B cell (primary cell): ENCODE measurements around the gene IMPA2. TPM values are rescaled to one million over a fixed set of nuclear protein-coding genes. Genes with fewer than 3 reads are reported as not detected.

Source experiments
- ATAC-seq: fragments of 200-7000 bp; cut with Tn5 transposase; one replicate; pipeline ENCODE4 v1.10.0; 2021; ENCODE audit warnings: low read depth, mild to moderate bottlenecking, moderate number of reproducible peaks, moderate library complexity
- CTCF ChIA-PET: fragments of 350-600 bp; sonication (Branson Sonifier 250); formaldehyde crosslinking; loops from one replicate; lab custom pipeline; 2021; ENCODE audit warnings: antibody characterized with exemption, inconsistent platforms; lab: Charles Lee
- POLR2A ChIA-PET: fragments of 350-600 bp; sonication (Branson Sonifier 250); formaldehyde crosslinking; loops from one replicate; lab custom pipeline; 2021; ENCODE audit warnings: antibody characterized with exemption; lab: Charles Lee
- DNase-seq: peaks from one replicate; pipeline ENCODE4 v3.0.0; 2013
- H2AFZ ChIP-seq: 2 replicates; pipeline ENCODE4 v1.6.1; 2012; ENCODE audit warnings: mild to moderate bottlenecking, low read depth, low read length; ENCODE audit not compliant: insufficient read depth, poor library complexity, severe bottlenecking
- H3K27ac ChIP-seq, 2 donors: 1 replicate in 1 of 2; 2 replicates in 1 of 2; pipeline ENCODE4 v1.5.1; 2012 to 2013; ENCODE audit warnings: low read length in 2 of 2, mild to moderate bottlenecking in 2 of 2, moderate library complexity in 1 of 2
- H3K27me3 ChIP-seq, 4 experiments: fragments of 200-600 bp in 1 of 4; sonication (generic) in 1 of 4; replicated peaks in 1 of 4; 1 replicate in 2 of 4; 2 replicates in 2 of 4; pipeline versions ENCODE4 v1.6.1 to v1.7.0; 2013 to 2016; ENCODE audit warnings: low read length in 3 of 4, mild to moderate bottlenecking in 2 of 4, mixed read lengths in 1 of 4, moderate library complexity in 1 of 4; ENCODE audit not compliant: insufficient read depth in 4 of 4, control insufficient read depth in 3 of 4; ENCODE audit errors: control extremely low read depth in 1 of 4
- H3K36me3 ChIP-seq, 2 experiments: replicated peaks in 1 of 2; 1 replicate in 1 of 2; 2 replicates in 1 of 2; pipeline versions ENCODE4 v1.6.1 to v1.7.1; 2013; ENCODE audit warnings: low read length in 1 of 2; ENCODE audit not compliant: insufficient read depth in 2 of 2, control insufficient read depth in 1 of 2; ENCODE audit errors: control extremely low read depth in 1 of 2, extremely low read depth in 1 of 2
- H3K4me1 ChIP-seq, 2 donors: fragments of 200-600 bp in 1 of 2; sonication (generic) in 1 of 2; 1 replicate in 1 of 2; 2 replicates in 1 of 2; pipeline versions ENCODE4 v1.5.1 to v1.6.1; 2013 to 2017; ENCODE audit warnings: low read length in 2 of 2; ENCODE audit not compliant: control insufficient read depth in 2 of 2, insufficient read depth in 2 of 2
- H3K4me2 ChIP-seq: replicated peaks from 2 replicates; pipeline ENCODE3; 2012; ENCODE audit warnings: mild to moderate bottlenecking, low read depth, low read length; ENCODE audit not compliant: poor library complexity, severe bottlenecking
- H3K4me3 ChIP-seq, 5 experiments: fragments of 200-600 bp in 1 of 5; sonication (generic) in 1 of 5; 1 replicate in 3 of 5; 2 replicates in 2 of 5; pipeline versions ENCODE4 v1.5.1 to v1.7.0; 2011 to 2016; ENCODE audit warnings: low read length in 4 of 5, mild to moderate bottlenecking in 4 of 5, low read depth in 2 of 5, control low read depth in 1 of 5, moderate library complexity in 1 of 5; ENCODE audit not compliant: insufficient read depth in 1 of 5; ENCODE audit errors: control extremely low read depth in 1 of 5, extremely low read depth in 1 of 5
- H3K79me2 ChIP-seq: fragments of 200-600 bp; sonication (generic); one replicate; pipeline ENCODE4 v1.6.0; 2016; ENCODE audit warnings: low read length; ENCODE audit not compliant: control insufficient read depth, insufficient read depth
- H3K9ac ChIP-seq: fragments of 200-600 bp; sonication (generic); 2 replicates; pipeline ENCODE4 v1.6.1; 2017; ENCODE audit warnings: mild to moderate bottlenecking, low read length, moderate library complexity
- H3K9me3 ChIP-seq, 3 donors: one replicate each; pipeline versions ENCODE4 v1.6.1 to v1.7.1; 2013; ENCODE audit warnings: low read length in 2 of 3; ENCODE audit not compliant: control insufficient read depth in 2 of 3, insufficient read depth in 1 of 3; ENCODE audit errors: control extremely low read depth in 1 of 3
- H4K20me1 ChIP-seq: 2 replicates; pipeline ENCODE4 v1.6.0; 2012; ENCODE audit warnings: mild to moderate bottlenecking, low read length; ENCODE audit not compliant: insufficient read depth, control insufficient read depth, poor library complexity, severe bottlenecking
- H3K27ac Mint-ChIP-seq: one replicate; pipeline ENCODE4 v1.8.0; 2021; ENCODE audit warnings: mixed read lengths
- H3K27me3 Mint-ChIP-seq: one replicate; pipeline ENCODE4 v1.8.0; 2021; ENCODE audit warnings: mixed read lengths
- H3K4me1 Mint-ChIP-seq: one replicate; pipeline ENCODE4 v1.8.0; 2021; ENCODE audit warnings: mixed read lengths
- H3K4me3 Mint-ChIP-seq: one replicate; pipeline ENCODE4 v1.8.0; 2021; ENCODE audit warnings: mixed read lengths
- H3K9me3 Mint-ChIP-seq: one replicate; pipeline ENCODE4 v1.8.0; 2022; ENCODE audit warnings: mixed read lengths; ENCODE audit not compliant: insufficient read depth
- EZH2 ChIP-seq: IDR thresholded peaks from 2 replicates; pipeline ENCODE4 v1.6.1; 2012; ENCODE audit warnings: borderline replicate concordance, low read depth, mild to moderate bottlenecking, moderate library complexity, low read length; ENCODE audit not compliant: insufficient read depth, poor library complexity, severe bottlenecking
- WGBS: methylation state at CpG from one replicate; pipeline ENCODE4 v1.1.5; 2013; ENCODE audit warnings: missing lambda C conversion rate; ENCODE audit not compliant: insufficient coverage; 5-methylcytosine and 5-hydroxymethylcytosine counted together
- intact Hi-C: fragments of 100-400 bp; cut with micrococcal nuclease; formaldehyde crosslinking; loops from one replicate; pipeline ENCODE4 v1.10.0; 2022
- polyA plus RNA-seq: library from polyadenylated mRNA; depleted of rRNA; stranded (reverse); fragments of >200 nt; gene quantifications from 2 replicates; pipeline ENCODE4 v1.2.3, GENCODE V29; 2012
- total RNA-seq, 2 donors: library from RNA; stranded (reverse); fragments of 120-200 nt in 1 of 2; gene quantifications; 1 replicate in 1 of 2; 2 replicates in 1 of 2; pipeline versions ENCODE4 v1.2.3 to v1.2.4, GENCODE V29; 2013 to 2022
- TF ChIP-seq, protein P1 (sequence below): fragments of 200-600 bp; IDR thresholded peaks from one replicate; pipeline ENCODE4 v1.8.0; 2022; ENCODE audit warnings: antibody characterized with exemption, mild to moderate bottlenecking

Gene IMPA2
- total and polyA plus RNA-seq, 2 donors (not counting 1 experiment from before 2014, with no cell fraction given): 8.0 to 11.7 TPM

DNA sequence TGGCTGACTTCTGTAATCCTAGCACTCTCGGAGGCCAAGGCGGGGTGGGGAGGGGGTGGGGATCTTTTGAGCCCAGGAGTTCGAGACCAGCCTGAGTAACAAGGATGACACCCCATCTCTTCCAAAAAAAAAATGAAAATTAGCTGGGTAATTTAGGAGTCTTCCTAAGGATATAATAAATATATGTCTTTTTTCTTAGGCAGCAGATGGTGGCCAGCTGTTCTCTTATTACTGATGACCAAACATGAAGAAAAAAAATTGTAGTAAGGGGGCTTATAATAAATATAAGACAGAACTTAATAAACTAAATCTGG, 4.2 kb upstream of the IMPA2 start:
- H3K27me3 ChIP-seq: no peaks in the 10 kb centered on the region
- no peaks in the 10 kb centered on the region for H3K9me3 Mint-ChIP-seq
- no peak overlapping the region for H3K9ac ChIP-seq
- H3K4me1 ChIP-seq: peaks cover 5 to 12% of the 10 kb centered on the region in 2 donors
- peaks cover 10% of the 10 kb centered on the region for H3K4me1 Mint-ChIP-seq
- no peak overlapping the region for H3K4me3 ChIP-seq
- no CpG with 5 or more reads among the region's 3 CpGs for WGBS
- no peaks in the 10 kb centered on the region for H3K27me3 Mint-ChIP-seq
- no peaks in the 10 kb centered on the region for H3K36me3 ChIP-seq
- H3K79me2 ChIP-seq: no peaks in the 10 kb centered on the region
- H4K20me1 ChIP-seq: no peaks in the 10 kb centered on the region
- DNase-seq: no peak
- intact Hi-C loops: no loop called here
- no peak for TF ChIP-seq EZH2
- TF ChIP-seq, protein P1, sequence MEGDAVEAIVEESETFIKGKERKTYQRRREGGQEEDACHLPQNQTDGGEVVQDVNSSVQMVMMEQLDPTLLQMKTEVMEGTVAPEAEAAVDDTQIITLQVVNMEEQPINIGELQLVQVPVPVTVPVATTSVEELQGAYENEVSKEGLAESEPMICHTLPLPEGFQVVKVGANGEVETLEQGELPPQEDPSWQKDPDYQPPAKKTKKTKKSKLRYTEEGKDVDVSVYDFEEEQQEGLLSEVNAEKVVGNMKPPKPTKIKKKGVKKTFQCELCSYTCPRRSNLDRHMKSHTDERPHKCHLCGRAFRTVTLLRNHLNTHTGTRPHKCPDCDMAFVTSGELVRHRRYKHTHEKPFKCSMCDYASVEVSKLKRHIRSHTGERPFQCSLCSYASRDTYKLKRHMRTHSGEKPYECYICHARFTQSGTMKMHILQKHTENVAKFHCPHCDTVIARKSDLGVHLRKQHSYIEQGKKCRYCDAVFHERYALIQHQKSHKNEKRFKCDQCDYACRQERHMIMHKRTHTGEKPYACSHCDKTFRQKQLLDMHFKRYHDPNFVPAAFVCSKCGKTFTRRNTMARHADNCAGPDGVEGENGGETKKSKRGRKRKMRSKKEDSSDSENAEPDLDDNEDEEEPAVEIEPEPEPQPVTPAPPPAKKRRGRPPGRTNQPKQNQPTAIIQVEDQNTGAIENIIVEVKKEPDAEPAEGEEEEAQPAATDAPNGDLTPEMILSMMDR: no peak
- POLR2A ChIA-PET: interaction anchor here (1.2 kb wide), 1 partner anchor 73 kb away, joined by 3 read pairs; no protein-coding TSS in a partner anchor
- H3K4me2 ChIP-seq: no peak overlapping the region
- CTCF ChIA-PET: interaction anchor here (0.7 to 0.9 kb wide), 2 partner anchors 20 to 40 kb away, joined by 3 read pairs; no protein-coding TSS in a partner anchor
- H2AFZ ChIP-seq: no peak overlapping the region
- no peak for ATAC-seq
- H3K27ac Mint-ChIP-seq: no peak overlapping the region
- no peaks in the 10 kb centered on the region for H3K9me3 ChIP-seq
- H3K27ac ChIP-seq: no peak overlapping the region
- H3K4me3 Mint-ChIP-seq: no peak overlapping the region

DNA sequence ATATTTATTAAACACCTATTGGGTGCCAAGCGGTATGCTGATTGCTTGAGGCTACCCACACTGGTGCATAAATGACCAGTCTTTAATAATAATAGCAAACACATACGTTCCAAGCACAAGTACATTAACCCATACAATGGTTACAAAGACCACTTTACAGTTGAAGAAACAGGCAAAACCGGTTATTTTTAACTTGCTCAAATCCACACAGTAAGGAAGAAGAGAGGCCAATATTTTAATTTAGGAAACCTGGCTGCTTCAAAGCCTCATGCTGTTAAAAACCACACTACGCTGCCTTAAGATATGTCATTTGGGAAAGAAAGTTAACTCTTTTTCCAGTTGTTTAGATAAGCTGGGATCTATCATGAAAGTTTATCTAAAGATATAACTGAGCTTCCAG, 2.4 kb upstream of the IMPA2 start:
- TF ChIP-seq EZH2: no peak
- TF ChIP-seq, protein P1: no peak
- WGBS: 100% methylated on average over 2 of the region's 4 CpGs
- POLR2A ChIA-PET: no interaction called here

More for the DNA sequence above, 2.4 kb upstream of the IMPA2 start:
- H3K4me2 ChIP-seq: no peak overlapping the region
- no peak overlapping the region for H3K9ac ChIP-seq
- peak overlapping the region; percentile 38 for H3K4me3 Mint-ChIP-seq
- no peaks in the 10 kb centered on the region for H4K20me1 ChIP-seq
- H3K79me2 ChIP-seq: no peaks in the 10 kb centered on the region
- CTCF ChIA-PET: interaction anchor here (4.4 kb wide), 1 partner anchor 42 kb away, joined by 32 read pairs; no protein-coding TSS in a partner anchor
- H3K27me3 ChIP-seq: no peaks in the 10 kb centered on the region
- H3K27ac Mint-ChIP-seq: no peak overlapping the region
- H3K36me3 ChIP-seq: no peaks in the 10 kb centered on the region
- no peaks in the 10 kb centered on the region for H3K9me3 Mint-ChIP-seq
- H3K27me3 Mint-ChIP-seq: no peaks in the 10 kb centered on the region
- H2AFZ ChIP-seq: no peak overlapping the region
- intact Hi-C loops: no loop called here
- H3K4me1 Mint-ChIP-seq: peaks cover 14% of the 10 kb centered on the region
- peaks cover 5 to 15% of the 10 kb centered on the region in 2 donors for H3K4me1 ChIP-seq
- H3K9me3 ChIP-seq: no peaks in the 10 kb centered on the region
- no peak overlapping the region for H3K27ac ChIP-seq
- DNase-seq (no peak), ATAC-seq (no peak)
- H3K4me3 ChIP-seq: no peak overlapping the region
